ENCODE data around the gene PPP6R2.

PPP6R2 gene

DNA sequence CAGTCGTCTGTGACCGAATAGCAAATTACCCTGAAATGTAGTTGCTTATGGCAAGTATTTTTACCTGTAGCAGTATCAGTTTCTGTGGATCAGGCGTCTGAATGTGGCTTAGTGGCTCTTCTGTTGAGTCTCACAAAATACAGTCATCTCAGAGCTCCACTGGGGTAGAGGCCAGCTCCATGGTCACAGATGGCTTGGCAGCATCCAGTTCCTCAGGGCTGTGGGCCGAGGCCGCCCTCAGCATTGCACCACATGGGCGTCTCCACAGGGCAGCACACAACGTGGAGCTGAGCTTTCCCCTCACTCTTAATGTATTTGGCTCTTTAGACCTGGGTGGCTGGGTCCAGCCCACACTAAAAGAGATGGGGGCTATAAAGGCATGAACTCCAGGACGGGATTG lies 73.9 kb downstream of the PPP6R2 start:
- TF ChIP-seq, protein P1, sequence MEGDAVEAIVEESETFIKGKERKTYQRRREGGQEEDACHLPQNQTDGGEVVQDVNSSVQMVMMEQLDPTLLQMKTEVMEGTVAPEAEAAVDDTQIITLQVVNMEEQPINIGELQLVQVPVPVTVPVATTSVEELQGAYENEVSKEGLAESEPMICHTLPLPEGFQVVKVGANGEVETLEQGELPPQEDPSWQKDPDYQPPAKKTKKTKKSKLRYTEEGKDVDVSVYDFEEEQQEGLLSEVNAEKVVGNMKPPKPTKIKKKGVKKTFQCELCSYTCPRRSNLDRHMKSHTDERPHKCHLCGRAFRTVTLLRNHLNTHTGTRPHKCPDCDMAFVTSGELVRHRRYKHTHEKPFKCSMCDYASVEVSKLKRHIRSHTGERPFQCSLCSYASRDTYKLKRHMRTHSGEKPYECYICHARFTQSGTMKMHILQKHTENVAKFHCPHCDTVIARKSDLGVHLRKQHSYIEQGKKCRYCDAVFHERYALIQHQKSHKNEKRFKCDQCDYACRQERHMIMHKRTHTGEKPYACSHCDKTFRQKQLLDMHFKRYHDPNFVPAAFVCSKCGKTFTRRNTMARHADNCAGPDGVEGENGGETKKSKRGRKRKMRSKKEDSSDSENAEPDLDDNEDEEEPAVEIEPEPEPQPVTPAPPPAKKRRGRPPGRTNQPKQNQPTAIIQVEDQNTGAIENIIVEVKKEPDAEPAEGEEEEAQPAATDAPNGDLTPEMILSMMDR (IDR thresholded peaks at IDR 0.05) = no peak

DNA sequence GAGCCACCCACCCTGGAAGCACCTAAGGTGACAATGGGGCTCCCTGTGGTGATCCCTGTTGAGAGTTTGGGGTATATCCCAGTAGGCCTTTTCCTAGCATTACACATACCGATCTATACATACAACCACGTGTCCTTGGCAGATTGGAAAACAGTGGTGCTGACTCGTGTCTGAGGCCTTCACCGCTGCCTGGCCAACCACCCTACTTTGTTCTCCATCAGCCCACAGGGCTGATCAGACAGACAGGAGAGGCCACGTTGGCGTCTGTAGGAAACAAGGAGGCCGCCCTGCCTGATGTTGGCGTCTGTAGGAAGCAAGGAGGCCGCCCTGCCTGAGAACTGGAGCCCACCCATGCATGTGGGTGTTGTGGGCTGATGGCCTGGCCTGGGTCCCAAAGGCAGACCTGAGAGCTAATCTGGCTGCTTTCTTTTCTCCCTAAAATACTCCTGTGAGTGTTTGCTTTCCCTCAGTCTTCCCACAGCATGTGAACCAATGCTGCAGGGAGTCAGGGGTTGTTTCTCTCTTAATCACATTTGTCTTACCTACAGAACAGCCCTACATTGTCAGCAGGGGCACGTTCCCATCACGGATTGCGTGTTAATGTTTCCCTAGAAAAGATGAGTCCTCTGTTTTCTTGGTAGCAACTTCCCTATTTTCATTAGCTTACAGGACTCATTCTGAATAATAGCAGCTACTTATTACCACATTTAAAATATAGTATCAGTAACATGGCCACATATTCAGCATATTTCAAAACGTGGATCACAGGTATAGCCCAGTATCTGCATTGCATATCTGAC lies 74.5 kb downstream of the PPP6R2 start:
- TF ChIP-seq, protein P1 (IDR thresholded peaks at IDR 0.05) = no peak

DNA sequence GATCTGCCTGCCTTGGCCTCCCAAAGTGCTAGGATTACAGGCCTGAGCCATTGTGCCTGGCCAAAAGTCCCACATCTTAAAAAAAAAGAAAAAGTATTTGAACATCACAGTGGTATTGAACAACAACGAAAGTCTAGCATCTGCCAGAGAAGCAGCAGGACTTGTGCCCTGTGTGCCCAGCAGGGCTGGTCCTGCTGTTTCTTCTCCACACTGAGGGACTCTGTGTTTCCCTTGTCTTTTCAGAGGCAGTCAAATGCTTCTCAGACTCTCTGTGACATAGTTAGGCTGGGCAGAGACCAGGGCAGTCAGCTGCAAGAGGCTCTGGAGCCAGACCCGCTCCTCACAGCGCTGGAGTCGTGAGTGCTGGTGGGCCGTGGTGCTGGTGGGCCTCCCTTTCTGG lies 75.5 kb downstream of the PPP6R2 start:
- TF ChIP-seq, protein P1 (IDR thresholded peaks at IDR 0.05) = no peak

DNA sequence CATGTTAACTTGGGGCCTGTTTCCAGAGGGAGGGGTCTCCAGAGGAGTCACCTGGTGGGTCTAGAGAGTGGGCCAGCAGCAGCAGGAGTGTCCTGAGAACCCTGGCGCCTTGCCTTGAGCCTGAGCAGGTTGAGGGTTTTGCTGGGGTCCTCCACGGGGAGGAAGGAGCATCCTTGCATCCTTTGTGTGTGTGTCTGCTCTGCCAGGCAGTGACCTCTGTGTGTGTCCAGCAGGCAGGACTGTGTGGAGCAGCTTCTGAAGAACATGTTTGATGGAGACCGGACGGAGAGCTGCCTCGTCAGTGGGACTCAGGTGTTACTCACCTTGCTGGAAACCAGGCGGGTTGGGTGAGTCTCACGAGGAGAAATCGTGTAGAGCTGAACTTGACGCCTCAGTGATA lies 76.0 kb downstream of the PPP6R2 start:
- TF ChIP-seq, protein P1 (IDR thresholded peaks at IDR 0.05) = no peak

DNA sequence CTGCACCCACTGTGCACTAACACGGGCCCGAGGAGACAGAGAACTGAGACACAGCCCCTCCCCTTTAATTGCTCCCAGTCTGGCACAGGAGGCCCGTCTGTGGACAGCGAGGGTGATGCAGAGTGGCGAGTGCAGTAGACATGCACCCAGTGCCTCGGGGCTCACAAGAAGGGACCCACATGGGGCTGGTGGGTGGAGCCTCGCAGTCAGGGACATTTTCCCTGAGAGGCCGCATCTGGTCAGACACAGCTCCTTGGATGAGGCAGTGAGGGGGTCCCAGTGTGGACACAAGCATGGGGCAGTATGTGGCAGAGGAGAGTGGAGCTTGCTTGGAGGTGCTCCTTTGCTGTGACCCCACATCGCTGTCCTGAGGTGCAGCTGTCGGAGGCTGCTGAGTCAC lies 76.9 kb downstream of the PPP6R2 start:
- TF ChIP-seq, protein P1 (IDR thresholded peaks at IDR 0.05) = no peak

DNA sequence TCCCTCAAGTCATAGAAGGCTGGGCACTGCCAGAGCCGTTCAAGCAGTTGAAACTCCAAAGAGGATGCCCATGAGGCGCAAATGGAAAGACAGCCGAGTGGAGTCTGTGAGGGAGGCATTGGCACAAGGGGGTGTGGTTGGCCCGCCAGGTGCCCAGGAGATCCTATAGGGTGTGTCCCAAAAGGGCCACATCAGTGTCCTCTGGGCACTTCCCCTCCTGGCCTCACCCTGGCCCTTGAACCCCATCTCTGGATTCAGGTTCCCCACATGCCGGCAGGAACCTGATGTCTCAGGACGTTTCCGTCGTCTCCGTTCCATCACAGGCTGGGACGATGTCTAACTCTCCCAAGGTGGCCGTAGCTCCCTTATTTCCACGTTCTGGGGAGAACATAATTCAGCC lies 77.5 kb downstream of the PPP6R2 start:
- TF ChIP-seq, protein P1 (IDR thresholded peaks at IDR 0.05) = no peak

DNA sequence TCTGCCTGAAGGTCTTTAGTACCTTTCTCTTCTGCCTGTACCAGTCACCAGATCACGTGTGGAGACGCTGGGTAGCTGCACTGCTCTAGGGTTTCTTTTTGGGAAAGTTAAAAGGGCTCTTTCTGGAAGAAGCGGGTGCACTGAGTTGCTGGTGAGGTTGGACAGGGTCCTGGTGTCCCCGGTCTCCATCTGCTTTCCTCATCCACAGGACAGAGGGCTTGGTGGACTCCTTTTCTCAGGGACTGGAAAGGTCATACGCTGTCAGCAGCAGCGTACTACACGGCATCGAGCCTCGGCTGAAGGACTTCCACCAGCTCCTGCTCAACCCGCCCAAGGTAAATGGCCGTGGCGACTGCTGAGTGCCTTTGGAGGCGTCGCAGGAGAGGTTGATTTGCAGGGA lies 78.9 kb downstream of the PPP6R2 start:
- TF ChIP-seq, protein P1 (IDR thresholded peaks at IDR 0.05) = no peak
